Lung (tissue), 12 donors: ENCODE measurements around the gene PRKD2. TPM values are rescaled to one million over a fixed set of nuclear protein-coding genes. Genes with fewer than 3 reads are reported as not detected.

Source experiments
- ATAC-seq: fragments of 200-7000 bp; cut with Tn5 transposase; one replicate; pipeline ENCODE4 v1.9.1; 2020; ENCODE audit warnings: moderate number of reproducible peaks; ENCODE audit not compliant: insufficient read depth, low FRiP score
- DNase-seq, 3 donors: peaks; one replicate each; pipeline ENCODE4 v3.0.0-alpha.2; 2013 to 2017
- H3K27ac ChIP-seq, 2 donors: one replicate each; pipeline ENCODE4 v1.5.1; 2013; ENCODE audit warnings: mild to moderate bottlenecking in 2 of 2, moderate library complexity in 2 of 2, control low read depth in 1 of 2, inconsistent platforms in 1 of 2, low read depth in 1 of 2, low read length in 1 of 2
- H3K27me3 ChIP-seq, 3 donors: one replicate each; pipeline ENCODE4 v1.5.1; 2013; ENCODE audit warnings: low read length in 2 of 3; ENCODE audit not compliant: control insufficient read depth in 3 of 3, insufficient read depth in 3 of 3
- H3K36me3 ChIP-seq, 4 donors: one replicate each; pipeline ENCODE4 v1.5.1; 2013; ENCODE audit warnings: low read length in 4 of 4, mild to moderate bottlenecking in 1 of 4, moderate library complexity in 1 of 4; ENCODE audit not compliant: control insufficient read depth in 4 of 4, insufficient read depth in 4 of 4
- H3K4me1 ChIP-seq, 5 donors: one replicate each; pipeline ENCODE4 v1.5.1; 2013; ENCODE audit warnings: low read length in 5 of 5, mild to moderate bottlenecking in 2 of 5, moderate library complexity in 1 of 5; ENCODE audit not compliant: control insufficient read depth in 5 of 5, insufficient read depth in 5 of 5
- H3K4me3 ChIP-seq: one replicate; pipeline ENCODE4 v1.5.1; 2013; ENCODE audit warnings: mild to moderate bottlenecking, control low read depth, moderate library complexity
- H3K9ac ChIP-seq, 2 donors: one replicate each; pipeline ENCODE4 v1.5.1; 2013; ENCODE audit warnings: low read length in 2 of 2, control low read depth in 1 of 2; ENCODE audit not compliant: insufficient read depth in 1 of 2
- H3K9me3 ChIP-seq, 4 donors: one replicate each; pipeline ENCODE4 v1.5.1; 2013; ENCODE audit warnings: low read length in 3 of 4, mild to moderate bottlenecking in 1 of 4, moderate library complexity in 1 of 4; ENCODE audit not compliant: control insufficient read depth in 4 of 4, insufficient read depth in 3 of 4
- WGBS, 2 donors: extraction: QIAGEN DNeasy Blood & Tissue Kit; methylation state at CpG; one replicate each; pipeline ENCODE4 v1.1.7; 2013; 5-methylcytosine and 5-hydroxymethylcytosine counted together
- polyA plus RNA-seq, 2 donors: library from polyadenylated mRNA; stranded (reverse); fragments of 200-250 nt; gene quantifications; one replicate each; pipeline ENCODE4 v1.2.1, GENCODE V29; 2013
- total RNA-seq, 2 donors: library from RNA; depleted of rRNA in 1 of 2; stranded (reverse); fragments of >200 nt in 1 of 2; gene quantifications; one replicate each; pipeline ENCODE4 v1.2.1, GENCODE V29; 2014 to 2021
- TF ChIP-seq, protein P1 (sequence below): IDR thresholded peaks from 2 replicates; pipeline ENCODE4 v1.5.1; 2012; ENCODE audit warnings: mild to moderate bottlenecking; ENCODE audit errors: control extremely low read depth, extremely low read depth
- donor health status: control.
- donor health status: control.
- donor health status: Bipolar disorder and iron deficiency.
- donor health status: healthy.
- donor health status: DM: yes; HTN: yes; CAD: no.

Gene PRKD2
- total and polyA plus RNA-seq, 4 donors, result 35.5 to 56.2 (median 45.1) TPM

DNA sequence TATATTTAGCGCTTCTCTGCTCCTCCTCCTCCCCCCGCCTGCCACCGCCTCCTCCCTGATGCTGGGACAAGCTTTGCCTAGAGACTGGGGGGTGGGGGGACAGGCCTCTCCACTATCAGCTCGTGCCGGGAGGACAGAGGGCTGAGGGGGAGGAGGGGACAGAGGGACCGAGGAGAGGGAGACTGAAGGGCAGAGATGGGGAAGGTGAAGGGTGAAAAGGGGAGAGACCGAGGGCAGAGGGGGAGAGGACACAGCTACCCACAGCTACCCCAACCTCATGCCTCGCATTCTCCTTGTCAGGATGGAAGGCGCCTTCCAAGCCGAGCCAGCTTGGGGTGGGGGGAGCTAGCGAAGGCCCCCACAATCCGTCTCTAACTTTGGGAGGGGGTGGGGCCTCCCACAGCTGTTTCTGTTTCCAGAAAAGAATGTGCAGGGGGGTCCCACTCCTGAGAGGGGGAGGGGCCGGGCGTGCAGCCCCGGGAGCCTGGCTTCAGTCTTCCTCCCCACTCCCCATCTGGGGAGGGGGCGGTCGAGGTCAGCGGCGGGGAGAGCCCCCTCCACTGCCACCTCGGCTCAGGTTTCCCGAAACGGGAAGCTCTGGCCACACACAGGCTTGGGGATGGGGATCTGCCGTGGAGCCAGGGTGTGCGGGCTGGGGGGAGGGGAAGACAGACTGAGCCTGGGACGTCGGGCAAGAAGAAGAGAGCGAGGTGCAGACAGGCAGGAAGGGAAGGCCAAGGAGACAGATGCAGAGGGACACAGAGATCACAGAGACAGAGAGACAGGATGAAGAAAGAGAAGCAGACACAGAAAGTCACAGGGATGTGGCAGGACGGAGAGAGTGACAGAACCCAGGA, 57.5 kb downstream of the PRKD2 start:
- H3K9ac ChIP-seq, result peak overlapping the region in 1 of 2 donors; percentile 85

DNA sequence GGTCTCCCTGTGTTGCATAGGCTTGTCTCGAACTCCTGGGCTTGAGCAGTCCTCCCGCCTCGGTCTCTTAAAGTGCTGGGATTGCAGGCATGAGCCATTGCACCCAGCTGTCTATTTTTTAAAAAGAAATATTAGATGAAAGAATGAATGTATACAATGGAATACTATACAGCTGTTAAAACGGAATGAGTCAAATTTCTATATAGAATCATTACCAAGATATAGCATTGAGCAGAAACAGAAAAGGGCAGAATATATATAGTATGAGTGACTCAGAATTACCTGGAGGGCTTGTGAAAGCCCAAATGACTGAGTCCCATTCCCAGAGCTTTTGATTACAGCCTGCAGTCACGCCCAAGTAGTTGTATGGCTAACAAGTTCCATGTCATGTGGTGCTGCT, 60.4 kb downstream of the PRKD2 start:
- Histone ChIP-seq H3K4me3 (no peak overlapping the region), H3K27ac (no peak overlapping the region), H3K9ac (peak overlapping the region in 1 of 2 donors; percentile 13), H3K4me1 (peaks cover 0 to 26% (median 3%) of the 10 kb centered on the region in 5 donors), H3K9me3 (no peaks in the 10 kb centered on the region), H3K27me3 (peaks cover 0 to 4% (median 2%) of the 10 kb centered on the region in 3 donors), H3K36me3 (peaks cover 0 to 27% (median 9%) of the 10 kb centered on the region in 4 donors)
- DNase-seq (no peak), ATAC-seq (no peak)
- TF ChIP-seq, protein P1, sequence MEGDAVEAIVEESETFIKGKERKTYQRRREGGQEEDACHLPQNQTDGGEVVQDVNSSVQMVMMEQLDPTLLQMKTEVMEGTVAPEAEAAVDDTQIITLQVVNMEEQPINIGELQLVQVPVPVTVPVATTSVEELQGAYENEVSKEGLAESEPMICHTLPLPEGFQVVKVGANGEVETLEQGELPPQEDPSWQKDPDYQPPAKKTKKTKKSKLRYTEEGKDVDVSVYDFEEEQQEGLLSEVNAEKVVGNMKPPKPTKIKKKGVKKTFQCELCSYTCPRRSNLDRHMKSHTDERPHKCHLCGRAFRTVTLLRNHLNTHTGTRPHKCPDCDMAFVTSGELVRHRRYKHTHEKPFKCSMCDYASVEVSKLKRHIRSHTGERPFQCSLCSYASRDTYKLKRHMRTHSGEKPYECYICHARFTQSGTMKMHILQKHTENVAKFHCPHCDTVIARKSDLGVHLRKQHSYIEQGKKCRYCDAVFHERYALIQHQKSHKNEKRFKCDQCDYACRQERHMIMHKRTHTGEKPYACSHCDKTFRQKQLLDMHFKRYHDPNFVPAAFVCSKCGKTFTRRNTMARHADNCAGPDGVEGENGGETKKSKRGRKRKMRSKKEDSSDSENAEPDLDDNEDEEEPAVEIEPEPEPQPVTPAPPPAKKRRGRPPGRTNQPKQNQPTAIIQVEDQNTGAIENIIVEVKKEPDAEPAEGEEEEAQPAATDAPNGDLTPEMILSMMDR, result no peak
- WGBS, 2 donors, result 95 to 97% methylated on average over 5 of the region's 5 CpGs

More for the DNA sequence above, 57.5 kb downstream of the PRKD2 start:
- H3K36me3 ChIP-seq, result peaks cover 0 to 17% (median 8%) of the 10 kb centered on the region in 4 donors
- H3K9me3 ChIP-seq, result no peaks in the 10 kb centered on the region
- peak; percentile 87 to 93 (median 91) for DNase-seq
- H3K4me1 ChIP-seq, result peaks cover 0 to 27% (median 4%) of the 10 kb centered on the region in 5 donors
- no peak for ATAC-seq
- TF ChIP-seq, protein P1, result no peak
- H3K4me3 ChIP-seq, result no peak overlapping the region
- WGBS, 2 donors, result 4 to 5% methylated on average over 25 to 28 of the region's 28 CpGs
- H3K27me3 ChIP-seq, result peaks cover 0 to 4% (median 2%) of the 10 kb centered on the region in 3 donors
- no peak overlapping the region for H3K27ac ChIP-seq

DNA sequence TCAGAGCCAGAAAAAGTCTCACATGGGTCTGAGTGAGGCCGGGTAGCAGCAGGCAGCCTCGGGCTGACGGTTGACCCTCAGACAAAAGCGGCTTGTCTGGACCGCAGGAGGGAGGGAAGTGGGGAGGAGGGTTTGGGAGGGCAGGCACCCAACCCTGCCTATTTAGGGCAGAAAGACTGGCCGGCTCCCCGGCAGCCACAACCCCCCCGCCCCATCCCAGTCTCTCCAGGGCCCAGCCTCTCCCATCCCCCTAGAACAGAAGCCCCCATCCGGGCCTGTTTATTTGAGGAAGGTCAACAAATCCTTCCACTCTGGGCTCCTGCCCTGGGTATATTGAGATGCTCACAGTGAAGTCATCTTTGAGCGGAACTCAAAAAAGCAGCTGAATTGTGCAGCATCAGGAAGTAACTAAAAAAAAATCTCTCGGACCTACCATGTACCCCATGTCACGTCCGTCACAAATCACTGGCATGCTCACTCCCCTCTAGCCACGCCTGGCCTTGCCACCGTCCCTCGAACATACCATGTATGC, 62.2 kb downstream of the PRKD2 start:
- H3K4me1 ChIP-seq, result peaks cover 0 to 24% (median 0%) of the 10 kb centered on the region in 5 donors
- TF ChIP-seq, protein P1, result no peak
- H3K9me3 ChIP-seq, result no peaks in the 10 kb centered on the region
- peak overlapping the region in 1 of 2 donors; percentile 68 for H3K9ac ChIP-seq
- 45 to 55% methylated on average over 16 of the region's 16 CpGs for WGBS, 2 donors
- ATAC-seq (no peak), DNase-seq (peak; percentile 68 to 84 (median 73))
- peak overlapping the region in 1 of 2 donors; percentile 6 for H3K27ac ChIP-seq
- H3K27me3 ChIP-seq, result peaks cover 0 to 8% (median 2%) of the 10 kb centered on the region in 3 donors
- H3K4me3 ChIP-seq, result no peak overlapping the region
- H3K36me3 ChIP-seq, result peaks cover 0 to 31% (median 7%) of the 10 kb centered on the region in 4 donors
